D721Med (cell line): ENCODE measurements around the gene SIAH1.
"Not testable (repeated sequence)": the region's sequence is repeated elsewhere in the genome, so short reads cannot be mapped to it uniquely, and the experiment has no call there.

ENCODE experiments used
- DNase-seq: peaks from one replicate; pipeline ENCODE4 v3.0.0; 2011; ENCODE audit warnings: low spot score; ENCODE audit not compliant: insufficient read length
- FAIRE-seq: peaks from 2 replicates; lab custom pipeline; 2011; peaks lifted over from hg19 to GRCh38; lab: Jason Lieb, UNC
- TF ChIP-seq, protein P1 (sequence below): IDR thresholded peaks from 2 replicates; pipeline ENCODE4 v1.5.1; 2012; ENCODE audit warnings: mild to moderate bottlenecking, control low read depth; ENCODE audit not compliant: insufficient read depth; ENCODE audit errors: missing control alignments

SIAH1 gene

DNA sequence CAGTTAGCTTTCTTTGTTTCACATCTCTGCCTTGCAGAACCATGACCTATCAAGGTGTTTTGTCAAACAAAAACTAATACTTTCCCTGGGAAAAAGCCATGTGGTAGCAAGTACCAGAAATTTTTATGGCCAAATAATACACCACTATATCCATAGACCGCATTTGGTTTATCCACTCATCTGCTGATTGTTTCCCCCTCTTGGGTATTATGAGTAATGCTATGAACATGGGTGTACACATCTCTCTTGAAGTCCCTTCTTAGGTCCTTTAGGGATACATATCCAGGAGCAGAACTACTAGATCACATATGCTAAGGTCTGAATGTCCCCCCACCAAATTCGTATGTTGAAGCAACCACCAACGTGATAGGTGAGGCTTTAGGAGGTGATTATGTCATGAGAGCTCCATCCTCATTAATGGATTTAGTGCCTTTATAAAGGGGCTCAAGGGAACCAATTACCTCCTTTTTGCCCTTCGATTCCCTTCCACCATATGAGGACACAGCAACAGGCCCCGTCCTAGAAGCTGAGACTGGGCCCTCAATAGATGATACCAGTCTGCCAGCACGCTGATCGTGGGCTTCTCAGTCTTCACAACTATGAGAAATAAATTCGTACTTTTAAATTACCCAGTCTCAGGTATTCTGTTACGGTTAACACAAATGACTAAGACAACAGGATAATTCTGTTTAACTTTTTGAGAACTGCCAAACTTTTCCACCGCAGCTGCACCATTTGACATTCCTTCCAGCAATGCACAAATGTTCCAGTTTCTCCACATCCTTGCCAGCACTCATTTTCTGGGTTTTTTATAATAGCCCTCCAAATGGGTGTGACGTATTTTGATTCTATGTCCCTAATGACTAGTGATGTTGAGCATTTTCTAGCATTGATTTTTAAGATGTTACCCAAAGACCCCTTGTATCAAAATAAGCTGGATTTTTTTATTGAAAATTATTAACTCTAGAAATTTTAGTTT, 30.0 kb downstream of the SIAH1 start:
- TF ChIP-seq, protein P1, sequence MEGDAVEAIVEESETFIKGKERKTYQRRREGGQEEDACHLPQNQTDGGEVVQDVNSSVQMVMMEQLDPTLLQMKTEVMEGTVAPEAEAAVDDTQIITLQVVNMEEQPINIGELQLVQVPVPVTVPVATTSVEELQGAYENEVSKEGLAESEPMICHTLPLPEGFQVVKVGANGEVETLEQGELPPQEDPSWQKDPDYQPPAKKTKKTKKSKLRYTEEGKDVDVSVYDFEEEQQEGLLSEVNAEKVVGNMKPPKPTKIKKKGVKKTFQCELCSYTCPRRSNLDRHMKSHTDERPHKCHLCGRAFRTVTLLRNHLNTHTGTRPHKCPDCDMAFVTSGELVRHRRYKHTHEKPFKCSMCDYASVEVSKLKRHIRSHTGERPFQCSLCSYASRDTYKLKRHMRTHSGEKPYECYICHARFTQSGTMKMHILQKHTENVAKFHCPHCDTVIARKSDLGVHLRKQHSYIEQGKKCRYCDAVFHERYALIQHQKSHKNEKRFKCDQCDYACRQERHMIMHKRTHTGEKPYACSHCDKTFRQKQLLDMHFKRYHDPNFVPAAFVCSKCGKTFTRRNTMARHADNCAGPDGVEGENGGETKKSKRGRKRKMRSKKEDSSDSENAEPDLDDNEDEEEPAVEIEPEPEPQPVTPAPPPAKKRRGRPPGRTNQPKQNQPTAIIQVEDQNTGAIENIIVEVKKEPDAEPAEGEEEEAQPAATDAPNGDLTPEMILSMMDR: no peak
- no peak for DNase-seq
- no peak for FAIRE-seq

DNA sequence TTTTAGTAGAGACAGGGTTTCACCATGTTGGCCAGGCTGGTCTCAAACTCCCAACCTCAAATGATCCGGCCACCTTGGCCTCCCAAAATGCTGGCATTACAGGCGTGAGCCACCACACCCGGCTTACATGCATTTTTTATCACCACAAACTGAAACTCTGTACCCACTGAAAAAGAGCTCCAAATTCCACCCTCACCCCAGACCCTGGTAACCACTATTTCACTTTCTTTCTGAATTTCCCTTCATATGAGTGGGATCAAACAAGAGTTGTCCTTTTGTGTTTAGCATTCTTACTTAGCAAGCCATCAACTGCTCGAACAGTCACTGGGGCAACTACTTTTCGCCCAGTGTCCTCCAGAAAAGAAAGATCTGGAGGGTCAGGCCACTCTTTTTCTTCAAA, 30.8 kb downstream of the SIAH1 start:
- DNase-seq, FAIRE-seq: not testable (repeated sequence)

DNA sequence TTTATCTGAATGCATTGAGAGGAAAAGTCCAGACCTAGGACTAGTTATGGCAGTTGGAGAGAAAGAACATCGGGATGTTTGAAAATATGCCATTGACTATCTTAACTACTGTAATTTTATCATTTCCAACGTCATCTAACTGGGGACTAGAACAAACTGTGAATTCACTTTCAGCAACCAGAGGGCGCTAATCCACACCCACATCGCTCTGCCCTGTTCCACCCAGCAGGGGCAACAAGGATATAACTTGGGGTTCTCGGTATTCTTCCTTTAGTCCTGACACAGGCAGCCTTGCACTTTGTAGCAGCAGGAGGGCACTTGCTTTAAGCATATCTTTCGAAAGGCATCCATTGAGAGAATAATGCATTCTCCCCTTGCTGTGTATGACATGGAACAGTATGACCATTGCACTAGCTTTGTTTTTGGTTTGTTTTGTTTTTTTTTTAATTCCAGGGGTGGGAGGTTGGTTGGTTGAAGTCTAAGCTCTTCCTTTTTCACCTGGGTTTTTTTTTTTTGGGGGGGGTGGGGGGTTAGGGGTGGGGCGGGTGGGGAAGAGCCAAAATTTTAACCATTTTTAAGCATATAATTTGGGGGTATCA, 31.5 kb downstream of the SIAH1 start:
- no peak for DNase-seq
- FAIRE-seq: no peak

DNA sequence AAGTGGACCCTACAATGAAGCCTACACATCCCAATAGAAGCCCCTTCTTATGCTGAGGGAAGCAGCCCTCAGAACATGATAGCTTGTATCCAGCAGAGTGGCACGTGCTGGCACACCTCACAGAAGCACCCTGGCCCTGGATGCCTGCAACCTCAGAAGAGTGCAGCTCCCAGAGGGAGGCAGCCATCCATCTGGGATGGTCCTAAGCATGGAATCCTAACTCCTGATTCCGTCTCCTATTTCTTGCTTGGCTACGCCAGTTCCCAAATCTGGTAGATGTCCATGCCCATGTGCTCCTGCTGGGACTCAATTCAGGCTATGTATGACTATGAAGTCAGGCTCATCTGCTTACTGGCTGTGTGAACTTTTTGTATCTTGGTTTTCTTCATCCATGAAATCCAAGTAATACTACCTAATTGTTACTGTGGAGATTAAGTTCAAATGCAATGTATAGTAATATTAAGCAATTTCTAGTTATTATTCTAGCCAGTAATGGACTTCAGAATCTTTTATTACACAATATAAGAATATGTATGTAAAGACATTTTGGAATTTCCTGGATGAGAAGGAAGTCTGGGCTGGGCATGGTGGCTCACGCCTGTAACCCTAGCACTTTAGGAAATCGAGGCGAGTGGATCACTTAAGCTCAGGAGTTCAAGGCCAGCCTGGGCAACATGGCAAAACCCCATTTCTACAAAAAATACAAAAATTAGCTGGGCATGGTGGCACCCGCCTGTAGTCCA, 32.4 kb downstream of the SIAH1 start:
- FAIRE-seq (no peak), DNase-seq (no peak)
- TF ChIP-seq, protein P1: no peak

More for the DNA sequence above, 31.5 kb downstream of the SIAH1 start:
- TF ChIP-seq, protein P1: peak; percentile 84

DNA sequence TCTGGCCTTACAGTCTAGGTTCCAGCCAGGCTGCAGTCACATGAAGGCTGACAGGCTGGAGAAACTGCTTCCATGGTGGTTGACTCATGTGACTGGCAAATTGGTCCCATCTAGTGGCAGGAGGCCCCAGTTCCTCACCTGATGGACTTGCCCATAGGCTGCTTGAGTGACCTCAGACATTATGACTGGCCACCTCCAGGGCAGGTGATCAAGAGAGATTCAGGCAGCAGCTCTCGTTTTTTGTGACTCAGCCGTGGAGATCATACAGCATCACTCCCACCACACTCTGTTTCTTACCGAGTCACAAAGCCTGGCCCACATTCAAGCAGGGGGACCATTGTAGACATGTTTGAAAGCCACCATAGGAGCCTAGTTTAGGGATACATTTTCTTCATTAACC, 34.5 kb downstream of the SIAH1 start:
- FAIRE-seq: no peak
- TF ChIP-seq, protein P1: no peak
- no peak for DNase-seq

DNA sequence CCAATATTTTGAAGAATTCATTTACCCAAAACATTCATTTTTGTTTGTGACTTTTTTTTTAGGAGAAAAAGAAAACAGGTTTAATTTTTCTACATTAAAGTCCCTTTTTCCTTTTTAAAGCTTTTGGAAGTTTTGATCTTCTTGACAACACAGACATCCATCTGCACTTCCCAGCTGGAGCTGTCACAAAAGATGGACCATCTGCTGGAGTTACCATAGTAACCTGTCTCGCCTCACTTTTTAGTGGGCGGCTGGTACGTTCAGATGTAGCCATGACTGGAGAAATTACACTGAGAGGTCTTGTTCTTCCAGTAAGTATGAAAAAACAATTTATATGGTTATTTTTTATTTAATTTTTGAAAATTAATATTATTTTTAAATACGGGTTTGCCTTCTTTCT, 37.2 kb downstream of the SIAH1 start:
- DNase-seq (no peak), FAIRE-seq (no peak)

More for the DNA sequence above, 37.2 kb downstream of the SIAH1 start:
- TF ChIP-seq, protein P1: no peak
